ENCODE results near the gene MMP24. TPM values are rescaled to one million over a fixed set of nuclear protein-coding genes. Genes with fewer than 3 reads are reported as not detected.
A peak's percentile ranks its signal among the peaks of the same experiment; 100 is the strongest.
"Not testable (repeated sequence)": the region's sequence is repeated elsewhere in the genome, so short reads cannot be mapped to it uniquely, and the experiment has no call there.

Gene MMP24
- polyA plus RNA-seq, 4 donors: 1.5 to 2.4 (median 2.2) TPM

DNA sequence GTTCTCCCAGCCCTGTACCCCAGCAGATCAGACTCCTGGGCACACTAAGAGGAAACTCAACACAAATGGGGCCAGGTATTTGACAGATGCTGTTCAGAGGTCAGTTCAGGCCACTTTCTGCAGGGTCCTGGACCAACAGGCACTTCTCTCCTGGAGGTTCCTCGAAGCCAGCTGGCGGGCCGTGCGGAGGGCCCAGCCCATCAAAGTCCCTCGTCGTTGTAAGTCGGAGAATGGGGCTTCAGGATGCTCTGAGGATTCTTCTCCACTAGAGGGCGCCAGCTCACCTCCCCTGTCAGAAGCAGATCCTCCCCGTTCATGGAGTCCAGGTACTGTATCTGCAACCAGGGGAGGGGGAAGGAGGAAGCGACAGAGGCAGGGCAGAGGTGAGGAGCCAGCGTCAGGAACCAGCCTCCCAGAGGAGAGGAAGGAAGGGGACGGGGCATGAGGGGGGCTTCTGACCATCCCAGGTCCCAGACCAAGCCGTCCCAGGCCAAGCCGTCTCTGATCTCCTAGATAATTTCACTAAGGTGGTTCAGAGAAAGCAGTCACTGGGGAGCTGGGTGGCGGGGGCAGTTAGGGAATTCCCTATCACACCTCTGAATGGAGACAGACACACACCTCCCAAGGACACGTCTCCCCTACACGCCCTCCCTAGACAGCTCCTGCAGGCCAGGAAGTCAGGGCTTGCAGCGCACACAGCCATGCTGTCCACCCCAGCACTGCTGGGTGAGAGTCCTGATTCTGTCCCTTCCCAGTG lies 77.4 kb downstream of the MMP24 start:
- DNase-seq (ENCODE audit: low read depth in 4 of 4, low spot score in 3 of 4): peak in 3 of 4 donors; percentile 62 to 76 (median 69)

DNA sequence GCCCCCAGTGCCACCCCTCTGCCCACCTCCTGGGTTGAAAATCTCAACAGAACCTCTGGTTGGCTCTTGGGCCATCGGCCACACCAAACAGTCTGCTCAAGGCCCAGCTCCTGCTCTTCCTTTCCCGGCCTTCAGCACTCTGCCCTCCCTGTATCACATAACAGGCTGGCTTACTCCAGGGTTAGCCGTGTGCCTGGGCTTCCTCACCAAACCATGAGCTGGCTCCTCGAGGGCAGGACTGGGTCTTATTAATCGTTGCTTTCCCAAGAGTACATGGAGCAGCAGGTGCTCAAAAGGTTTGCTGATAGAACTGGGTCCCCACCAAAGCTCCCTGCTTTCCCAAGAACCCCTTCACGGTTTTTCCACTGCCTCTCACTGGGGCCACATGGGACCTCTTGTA lies 78.5 kb downstream of the MMP24 start:
- DNase-seq (ENCODE audit: low read depth in 4 of 4, low spot score in 3 of 4): no peak

DNA sequence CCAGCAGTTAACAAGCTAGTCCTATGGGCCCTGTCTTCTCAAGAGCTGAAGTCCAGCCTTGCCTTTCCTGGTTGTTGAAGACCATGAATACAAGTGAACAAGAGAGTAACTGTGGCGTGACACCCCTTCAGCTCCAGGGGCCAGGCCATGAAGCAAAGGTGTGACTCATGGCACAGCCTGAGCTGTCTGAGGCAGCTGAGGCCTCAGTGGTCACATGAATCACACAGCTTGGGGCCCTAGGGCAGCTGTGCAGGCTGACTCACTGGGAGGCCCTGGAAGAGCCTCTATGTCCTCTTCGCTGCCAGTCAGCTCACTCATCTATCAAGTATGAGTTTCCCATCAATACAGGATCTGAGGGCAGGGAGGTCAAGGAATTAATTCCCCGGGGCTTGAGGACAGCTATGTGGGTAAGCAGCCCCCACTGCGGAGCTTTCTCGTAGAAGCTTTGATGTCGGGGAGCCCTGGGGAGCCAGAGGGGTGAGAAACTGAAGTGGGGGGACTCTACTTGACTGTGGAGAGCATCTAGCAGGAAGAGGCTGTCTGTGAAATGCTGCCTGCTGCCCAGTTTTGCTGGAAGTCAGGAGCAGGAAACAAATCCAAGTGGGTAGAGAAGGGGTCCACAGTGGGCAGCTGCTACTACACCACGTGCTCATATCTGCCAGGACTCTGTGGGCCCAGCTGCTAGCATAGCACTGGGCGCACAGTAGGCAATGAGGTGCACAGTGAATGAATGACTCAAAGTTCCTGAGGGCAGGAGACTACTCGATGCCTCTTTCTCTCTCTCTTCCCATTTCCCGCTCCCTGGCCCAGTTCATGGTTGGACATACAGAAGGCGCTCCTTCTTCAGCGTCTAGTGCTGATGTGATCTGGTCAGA lies 79.4 kb downstream of the MMP24 start:
- DNase-seq (ENCODE audit: low read depth in 4 of 4, low spot score in 3 of 4): no peak

DNA sequence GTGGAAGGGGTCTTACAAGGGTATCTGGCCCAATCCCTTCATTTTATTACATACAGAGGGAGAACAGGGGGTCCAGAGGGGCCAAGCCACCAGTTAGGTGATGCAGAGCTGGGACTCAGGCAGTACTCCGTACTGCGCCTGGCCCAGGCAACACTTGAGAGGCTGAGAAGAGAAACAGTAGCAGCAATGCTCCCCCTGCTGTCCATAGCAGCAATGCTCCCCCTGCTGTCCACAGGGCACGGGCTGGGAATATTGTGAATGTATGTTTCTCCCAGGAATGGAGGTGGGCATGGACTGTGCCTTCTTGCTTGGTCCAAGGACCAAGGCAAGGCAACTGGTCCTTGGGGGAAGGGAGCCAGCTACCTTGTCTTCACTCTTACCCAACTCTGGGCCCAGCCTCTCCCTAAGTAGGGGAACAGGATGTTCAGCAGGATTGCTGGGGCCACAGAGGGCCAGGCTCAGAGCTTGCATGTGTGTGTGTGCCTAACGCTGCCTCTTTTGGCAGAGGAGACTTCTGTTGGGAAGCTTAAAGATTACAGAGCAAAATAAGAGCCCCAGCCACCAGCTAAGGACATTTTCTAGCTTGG lies 80.5 kb downstream of the MMP24 start:
- DNase-seq (ENCODE audit: low read depth in 4 of 4, low spot score in 3 of 4): no peak

DNA sequence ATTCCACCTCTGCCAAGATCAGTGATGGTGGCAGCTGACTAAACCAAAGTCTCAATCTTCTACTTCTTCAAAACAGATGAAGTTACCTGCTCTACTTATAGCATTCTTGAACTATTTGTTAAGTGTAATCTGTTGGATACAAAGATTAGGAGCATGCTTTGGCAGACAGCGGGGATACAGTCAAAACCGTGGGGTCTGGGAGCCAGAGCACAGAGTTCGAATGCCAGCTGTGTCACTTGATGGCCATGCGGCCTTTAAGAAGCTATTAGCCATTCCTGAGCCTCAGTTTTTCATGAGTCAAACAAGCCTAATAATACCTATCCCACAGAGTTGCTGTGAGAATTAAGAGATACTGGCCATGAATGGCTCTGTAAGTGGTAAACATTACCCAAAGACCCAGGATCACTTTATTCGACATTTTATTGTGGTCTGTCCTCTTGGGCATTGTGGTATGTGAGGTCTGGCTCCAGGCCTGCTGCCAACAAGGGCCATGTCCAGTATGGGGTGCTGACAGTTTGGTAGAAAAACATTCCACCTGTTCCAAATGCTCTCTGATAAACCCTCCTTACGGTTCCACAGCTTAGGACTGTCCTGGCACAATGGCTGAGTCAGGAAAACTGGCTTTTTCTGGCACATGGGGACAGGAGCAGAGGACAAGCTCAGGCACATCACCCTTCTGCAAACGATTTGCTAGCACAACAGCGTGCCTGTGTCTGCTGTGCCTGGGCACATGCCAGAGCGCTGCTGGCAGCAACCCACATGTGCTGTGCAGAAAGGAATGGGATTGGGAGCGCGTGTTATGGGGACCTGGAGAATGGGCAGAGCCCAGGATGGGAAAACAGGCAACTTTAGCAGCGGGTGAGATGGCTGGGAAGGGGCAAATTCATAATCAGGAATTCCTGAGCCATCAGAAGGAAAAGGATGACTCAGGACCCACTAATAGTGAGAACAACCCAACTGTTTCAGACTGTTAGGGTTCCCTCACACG lies 81.5 kb downstream of the MMP24 start:
- DNase-seq (ENCODE audit: low read depth in 4 of 4, low spot score in 3 of 4): no peak

DNA sequence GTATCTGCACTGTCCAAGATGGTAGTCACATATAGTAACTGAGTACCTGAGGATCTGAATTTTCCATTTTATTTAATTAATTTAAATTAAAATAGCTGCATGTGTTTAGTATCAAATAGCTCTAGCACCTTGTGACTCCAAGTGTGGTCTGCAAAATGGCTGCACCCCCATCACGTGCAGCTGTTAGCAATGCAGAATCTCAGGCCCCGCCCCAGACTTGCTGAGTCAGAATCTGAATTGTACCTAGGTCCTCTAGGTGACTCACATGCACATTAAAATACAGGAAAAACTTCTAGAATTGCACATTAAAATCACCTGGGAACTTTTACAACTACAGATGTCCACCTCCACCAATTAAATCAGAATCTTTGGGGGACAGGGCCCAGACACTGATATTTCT lies 84.9 kb downstream of the MMP24 start:
- no peak for DNase-seq (ENCODE audit: low read depth in 4 of 4, low spot score in 3 of 4)

DNA sequence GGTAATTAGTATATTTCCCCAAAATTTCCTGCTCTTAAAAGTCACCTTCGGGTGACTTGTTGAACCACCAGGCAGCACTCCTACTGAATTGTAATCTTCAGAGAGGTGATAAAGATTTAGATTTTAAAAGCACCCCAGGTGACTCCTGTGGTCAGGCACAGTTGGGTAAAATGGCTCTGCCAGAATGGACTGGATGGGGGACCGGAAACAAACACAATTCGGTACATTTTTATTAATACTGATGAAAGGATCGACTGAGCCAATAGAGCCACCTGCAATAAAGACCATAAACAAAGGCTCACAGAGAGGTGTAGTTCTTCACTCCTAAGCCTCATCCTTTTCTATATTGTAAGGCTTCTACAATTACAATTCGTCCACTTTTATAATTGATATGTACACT lies 85.3 kb downstream of the MMP24 start:
- DNase-seq (ENCODE audit: low read depth in 4 of 4, low spot score in 3 of 4): no peak

DNA sequence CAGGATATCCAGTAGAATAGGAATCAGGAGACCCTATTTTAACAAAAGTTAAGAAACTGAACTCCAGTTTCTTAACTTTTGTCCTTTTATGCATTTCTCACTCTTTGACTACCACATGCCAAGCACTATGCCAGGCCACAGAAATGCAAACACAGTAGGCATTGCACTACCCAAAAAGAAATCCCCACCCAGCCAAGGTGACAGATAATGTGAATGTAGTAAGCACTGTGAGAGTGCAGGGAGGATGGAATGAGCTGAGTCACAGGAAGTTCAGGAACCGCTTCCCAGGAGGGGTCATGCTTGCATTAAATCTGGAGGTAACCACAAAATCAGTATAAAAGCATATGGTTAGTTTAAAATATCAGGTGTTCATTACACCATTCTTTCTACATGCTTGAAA lies 85.8 kb downstream of the MMP24 start:
- no peak for DNase-seq (ENCODE audit: low read depth in 4 of 4, low spot score in 3 of 4)

DNA sequence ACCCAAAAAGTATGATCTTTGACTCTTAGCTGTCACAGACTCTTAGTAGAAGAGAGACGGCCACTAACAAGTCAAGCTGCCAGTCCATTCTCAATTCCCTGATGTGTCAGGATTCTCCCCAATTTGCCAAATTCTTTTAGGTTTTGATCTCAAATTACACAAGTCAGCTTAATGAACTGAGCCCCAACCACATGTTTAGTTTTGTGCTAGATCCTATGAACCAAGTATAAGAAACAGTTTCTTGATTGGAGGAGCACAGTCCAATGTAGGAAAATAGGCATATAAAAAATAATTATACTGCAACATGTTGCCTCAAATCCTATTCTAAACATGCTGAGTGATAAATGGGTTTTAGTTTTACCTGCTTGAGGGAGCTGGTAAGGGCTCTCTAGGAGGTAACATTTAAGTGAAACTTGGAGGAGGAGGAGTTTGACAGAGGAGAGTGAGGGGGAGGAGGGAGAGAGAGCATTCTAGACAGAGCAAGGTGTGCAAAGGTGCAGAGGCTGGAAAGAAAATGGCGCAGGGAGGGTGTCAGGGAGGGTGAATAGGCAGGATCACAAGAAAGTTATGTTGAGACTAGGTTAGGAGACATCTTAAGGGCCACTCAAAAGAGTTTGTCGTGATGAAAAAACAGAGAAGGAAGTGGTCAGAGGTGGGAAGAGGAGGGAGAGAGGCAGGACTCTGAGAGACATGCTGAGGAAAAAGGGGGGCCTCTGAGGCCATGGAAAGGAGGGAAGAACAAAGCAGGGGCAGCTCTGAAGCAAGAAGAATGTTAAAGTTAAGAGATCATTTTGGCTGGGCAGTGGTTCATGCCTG lies 88.5 kb downstream of the MMP24 start:
- no peak for DNase-seq (ENCODE audit: low read depth in 4 of 4, low spot score in 3 of 4)

DNA sequence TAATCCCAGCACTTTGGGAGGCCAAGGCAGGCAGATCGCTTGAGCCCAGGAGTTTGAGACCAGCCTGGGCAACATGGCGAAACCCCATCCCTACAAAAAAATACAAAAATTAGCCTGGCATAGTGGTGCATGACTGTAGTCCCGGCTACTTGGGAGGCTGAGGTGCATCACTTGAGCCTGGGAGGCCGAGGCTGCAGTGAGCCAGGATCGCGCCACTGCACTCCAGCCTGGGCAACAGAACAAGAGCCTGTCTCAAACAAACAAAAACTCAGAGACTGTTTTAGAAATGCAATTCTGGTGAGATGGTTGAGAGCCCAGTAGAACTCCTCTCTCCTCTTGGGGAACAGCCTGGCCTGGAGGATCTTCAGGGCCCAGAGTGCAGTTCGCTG lies 89.1 kb downstream of the MMP24 start:
- DNase-seq (ENCODE audit: low read depth in 4 of 4, low spot score in 3 of 4): not testable (repeated sequence)

DNA sequence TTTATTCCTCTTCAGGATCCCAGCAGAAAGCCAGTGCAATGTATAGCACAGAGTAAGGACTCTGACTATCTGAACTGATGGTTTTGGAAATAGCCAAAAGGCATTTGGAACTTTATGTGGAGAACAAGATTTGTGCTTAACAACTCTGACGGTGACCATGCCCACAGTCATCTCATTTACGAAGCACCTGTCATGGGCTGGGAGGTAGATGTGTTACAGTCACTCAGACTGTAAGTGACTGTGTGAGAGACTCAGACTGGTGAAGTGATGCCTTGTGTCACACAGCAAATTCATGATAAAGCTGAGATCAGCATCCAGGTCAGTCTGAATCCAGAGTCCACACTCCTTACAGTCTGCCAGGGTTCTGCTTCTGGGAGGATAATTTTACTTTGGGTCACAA lies 89.6 kb downstream of the MMP24 start:
- DNase-seq (ENCODE audit: low read depth in 4 of 4, low spot score in 3 of 4): no peak

DNA sequence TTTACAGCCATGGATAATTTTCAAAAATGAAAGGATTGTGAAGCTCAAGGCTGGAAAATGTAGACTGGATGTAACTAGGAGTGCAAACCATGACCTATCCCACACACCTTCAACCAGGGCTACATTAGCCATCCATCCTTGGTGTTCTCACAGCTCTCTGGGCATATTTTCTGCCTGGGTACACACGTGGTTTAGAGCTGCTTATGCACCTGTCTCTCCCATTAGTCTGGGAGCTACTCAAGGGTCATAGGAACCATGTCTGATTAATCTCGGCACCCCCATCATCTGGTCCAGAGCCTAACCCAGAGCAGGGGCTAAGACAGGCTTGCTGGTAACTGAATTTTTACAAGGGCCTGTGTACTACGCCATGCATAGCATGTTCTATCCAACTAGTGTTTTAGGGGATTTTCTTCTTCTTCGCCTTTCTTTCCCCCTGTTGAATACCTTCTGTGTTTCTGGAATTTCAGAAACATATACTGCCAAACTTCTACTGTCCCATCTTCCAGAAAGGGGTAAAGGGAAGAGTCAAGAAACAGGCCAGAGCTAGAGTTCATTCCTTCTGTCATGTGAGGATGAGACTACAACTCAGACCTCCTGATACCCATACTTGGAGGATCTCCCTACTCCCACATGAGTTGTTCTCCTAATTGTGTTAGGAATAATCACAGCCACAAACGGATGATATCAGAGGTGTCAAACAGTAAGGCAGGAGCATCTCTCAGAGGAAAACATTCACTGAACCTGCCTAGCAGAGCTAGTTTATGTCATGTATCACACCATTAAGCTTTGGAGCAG lies 91.1 kb downstream of the MMP24 start:
- no peak for DNase-seq (ENCODE audit: low read depth in 4 of 4, low spot score in 3 of 4)

DNA sequence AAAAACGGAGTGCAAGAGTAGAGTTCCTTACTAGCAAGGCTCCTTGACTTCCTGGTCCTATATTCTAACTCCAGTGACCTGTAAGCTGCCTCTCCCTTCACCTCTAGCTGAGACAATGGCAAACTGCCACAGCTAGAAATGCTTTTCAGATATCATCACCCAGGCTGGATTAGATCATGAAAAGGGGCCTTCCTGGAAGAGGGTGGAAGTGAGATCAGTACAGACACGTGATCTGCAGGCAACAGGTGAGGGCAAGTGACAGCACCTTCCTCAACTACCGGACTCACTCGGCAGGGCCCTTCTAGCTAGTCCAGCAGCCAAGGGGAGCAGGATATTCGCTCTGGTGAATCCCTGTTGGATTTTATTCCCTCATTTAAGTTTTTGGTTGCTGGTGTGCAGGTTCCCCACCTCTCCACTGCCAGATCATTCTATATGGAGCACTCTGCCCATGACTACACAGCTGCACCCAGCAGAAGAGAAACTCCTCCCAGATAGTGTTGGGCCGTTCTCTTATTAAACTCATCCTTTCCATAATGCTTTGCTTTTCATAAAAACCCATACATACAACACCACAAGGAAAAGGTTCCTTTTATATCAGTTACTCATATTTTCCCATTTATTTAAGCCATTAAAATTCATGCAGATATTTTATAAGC lies 92.1 kb downstream of the MMP24 start:
- no peak for DNase-seq (ENCODE audit: low read depth in 4 of 4, low spot score in 3 of 4)

DNA sequence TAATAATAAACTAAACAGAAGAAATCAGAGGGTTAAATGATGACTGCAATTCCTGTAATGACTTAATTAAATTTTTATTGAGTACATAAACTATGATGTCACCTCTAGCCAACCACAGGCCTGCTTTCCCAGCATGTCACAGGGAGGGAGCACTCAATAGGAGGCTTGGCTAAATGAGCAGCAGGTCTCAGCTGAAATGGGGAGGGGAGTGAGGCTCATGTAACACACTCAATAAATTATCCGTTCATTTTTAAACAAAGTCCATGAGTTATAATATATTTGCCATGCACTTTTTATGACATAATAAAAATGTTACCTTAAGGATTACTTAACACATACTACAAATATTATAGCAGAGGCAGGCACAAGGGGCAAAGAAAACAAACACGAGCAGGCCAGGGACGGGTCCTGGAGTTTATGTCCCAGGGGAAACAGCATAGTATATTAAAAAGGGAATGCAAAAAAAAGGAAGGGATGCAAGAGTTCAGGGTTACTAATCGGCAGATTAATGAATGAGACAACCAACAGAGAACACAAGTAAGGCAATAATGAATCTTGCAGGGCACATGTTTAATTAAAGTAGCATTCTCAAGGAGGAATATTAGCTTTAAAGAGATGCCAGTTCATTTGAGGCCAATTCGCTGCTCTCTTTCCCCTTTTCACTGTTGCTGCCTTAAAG lies 92.8 kb downstream of the MMP24 start:
- no peak for DNase-seq (ENCODE audit: low read depth in 4 of 4, low spot score in 3 of 4)

DNA sequence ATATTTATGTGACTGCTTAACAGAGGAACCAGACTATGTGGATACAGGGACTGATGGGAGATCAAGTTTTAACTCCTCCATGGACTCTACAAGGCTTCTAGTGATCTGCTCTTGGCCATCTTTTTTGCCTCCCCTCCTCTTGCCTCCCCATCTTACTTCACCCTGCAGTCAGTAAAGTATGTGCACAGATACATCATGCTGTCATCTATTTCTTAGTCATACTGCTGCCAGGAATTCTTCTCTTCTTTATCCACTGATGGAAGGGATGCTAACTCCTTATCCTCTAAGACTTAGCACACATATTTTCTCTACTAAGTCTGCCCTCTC lies 93.3 kb downstream of the MMP24 start:
- DNase-seq (ENCODE audit: low read depth in 4 of 4, low spot score in 3 of 4): no peak

DNA sequence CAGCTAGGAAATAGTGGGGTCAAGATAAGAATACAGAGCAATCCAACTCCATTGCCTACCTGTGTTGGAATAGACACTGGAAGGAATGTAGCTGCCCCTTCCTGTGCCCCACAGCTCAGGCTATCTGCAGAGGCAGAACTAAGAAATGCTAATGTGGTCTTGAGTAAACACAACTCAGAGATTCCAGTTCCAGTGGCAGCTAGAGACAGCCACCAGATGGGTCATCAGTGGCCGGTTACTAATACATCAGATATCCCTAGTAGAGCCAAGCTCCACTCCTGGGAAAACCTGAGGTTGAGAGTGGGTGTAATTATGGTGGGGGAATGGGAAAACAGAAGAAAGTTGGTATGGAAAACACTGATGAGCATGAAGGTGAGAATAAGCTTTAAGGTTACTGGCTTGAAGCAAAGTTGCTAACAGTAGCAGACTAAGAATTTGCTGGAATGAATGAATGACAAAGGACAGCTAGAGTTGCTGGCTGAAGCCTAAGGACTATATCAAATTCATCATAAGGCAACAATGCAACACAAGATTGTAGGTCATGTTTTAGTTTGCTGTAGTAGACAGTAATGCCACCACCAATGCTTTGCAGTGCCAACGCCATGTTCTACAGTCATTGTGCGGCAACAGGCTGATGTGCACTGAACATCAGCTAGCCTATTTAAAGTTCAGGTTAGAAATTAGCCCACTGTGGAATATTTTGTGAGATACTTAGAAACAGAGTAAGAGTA lies 94.1 kb downstream of the MMP24 start:
- DNase-seq (ENCODE audit: low read depth in 4 of 4, low spot score in 3 of 4): no peak

DNA sequence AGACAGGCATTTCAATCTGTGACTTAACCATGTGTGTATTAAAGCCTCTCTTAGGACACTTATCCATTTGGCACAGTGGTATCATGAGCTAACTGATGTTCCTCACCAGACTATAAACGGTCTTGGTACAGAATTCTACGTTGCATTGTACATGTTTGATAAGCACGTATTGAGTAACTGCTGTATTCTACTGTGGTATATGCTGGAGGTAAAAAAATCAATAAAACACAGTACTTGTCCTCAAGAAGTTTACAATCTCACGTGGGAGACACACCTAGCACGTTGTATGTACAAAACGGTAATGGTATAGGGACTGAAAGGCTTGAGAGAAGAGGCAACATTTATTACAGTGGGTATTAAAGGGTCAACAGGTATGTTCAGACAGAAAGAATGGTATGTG lies 98.9 kb downstream of the MMP24 start:
- no peak for DNase-seq (ENCODE audit: low read depth in 4 of 4, low spot score in 3 of 4)

Measured in left renal pelvis (tissue), 4 donors.